ENCODE data around the gene ICAM2. TPM values are rescaled to one million over a fixed set of nuclear protein-coding genes. Genes with fewer than 3 reads are reported as not detected.

The ICAM2 gene
- total RNA-seq, 1 experiment from 2014 or later: not detected

- H3K36me3 ChIP-seq: no peaks in the 10 kb centered on the region; the same call in 1 of the 2 replicates
Measured at GRCh38 chr17:64054304-64054703, 33.9 kb upstream of the ICAM2 start.

GRCh38 chr17:64053101-64053500, 32.7 kb upstream of the ICAM2 start:
- H3K9me3 ChIP-seq: no peaks in the 10 kb centered on the region
- no peaks in the 10 kb centered on the region for H3K27me3 ChIP-seq
- H3K4me3 ChIP-seq: no peak overlapping the region
- no peak for DNase-seq
- H3K36me3 ChIP-seq: no peaks in the 10 kb centered on the region; the same call in 1 of the 2 replicates

More at GRCh38 chr17:64054304-64054703, 33.9 kb upstream of the ICAM2 start:
- H3K9me3 ChIP-seq: no peaks in the 10 kb centered on the region
- H3K4me3 ChIP-seq: no peak overlapping the region
- no peaks in the 10 kb centered on the region for H3K27me3 ChIP-seq
- no peak for DNase-seq

GRCh38 chr17:64051153-64051552, 30.7 kb upstream of the ICAM2 start:
- Histone ChIP-seq H3K27me3 (no peaks in the 10 kb centered on the region), H3K4me3 (no peak overlapping the region), H3K36me3 (no peaks in the 10 kb centered on the region; the same call in 1 of the 2 replicates), H3K9me3 (no peaks in the 10 kb centered on the region)
- DNase-seq: no peak

GRCh38 chr17:64048805-64049204, 28.4 kb upstream of the ICAM2 start:
- no peaks in the 10 kb centered on the region for H3K27me3 ChIP-seq
- no peak overlapping the region for H3K4me3 ChIP-seq
- no peaks in the 10 kb centered on the region for H3K9me3 ChIP-seq
- DNase-seq: no peak
- no peaks in the 10 kb centered on the region; the same call in 1 of the 2 replicates for H3K36me3 ChIP-seq

GRCh38 chr17:64045176-64045575, 24.7 kb upstream of the ICAM2 start:
- no peak for DNase-seq
- Histone ChIP-seq H3K36me3 (no peaks in the 10 kb centered on the region; the same call in none of the 2 replicates), H3K27me3 (no peaks in the 10 kb centered on the region), H3K9me3 (no peaks in the 10 kb centered on the region), H3K4me3 (no peak overlapping the region)

GRCh38 chr17:64042700-64043485, 22.5 kb upstream of the ICAM2 start:
- no peak for DNase-seq

GRCh38 chr17:64041912-64042311, 21.5 kb upstream of the ICAM2 start:
- Histone ChIP-seq H3K4me3 (no peak overlapping the region), H3K9me3 (no peaks in the 10 kb centered on the region), H3K36me3 (no peaks in the 10 kb centered on the region; the same call in none of the 2 replicates), H3K27me3 (no peaks in the 10 kb centered on the region)
- DNase-seq: no peak

More at GRCh38 chr17:64042700-64043485, 22.5 kb upstream of the ICAM2 start:
- no peaks in the 10 kb centered on the region for H3K27me3 ChIP-seq
- no peaks in the 10 kb centered on the region for H3K9me3 ChIP-seq
- no peaks in the 10 kb centered on the region; the same call in none of the 2 replicates for H3K36me3 ChIP-seq
- H3K4me3 ChIP-seq: no peak overlapping the region

- Histone ChIP-seq H3K36me3 (no peaks in the 10 kb centered on the region; the same call in 1 of the 2 replicates), H3K9me3 (no peaks in the 10 kb centered on the region), H3K27me3 (no peaks in the 10 kb centered on the region), H3K4me3 (no peak overlapping the region)
- DNase-seq: no peak
Measured at GRCh38 chr17:64040206-64040605, 19.8 kb upstream of the ICAM2 start.

GRCh38 chr17:64039106-64039400, 18.6 kb upstream of the ICAM2 start:
- H3K27me3 ChIP-seq: no peaks in the 10 kb centered on the region
- no peaks in the 10 kb centered on the region; the same call in 1 of the 2 replicates for H3K36me3 ChIP-seq
- DNase-seq: no peak
- H3K4me3 ChIP-seq: no peak overlapping the region
- no peaks in the 10 kb centered on the region for H3K9me3 ChIP-seq

- H3K27me3 ChIP-seq: no peaks in the 10 kb centered on the region
- H3K4me3 ChIP-seq: no peak overlapping the region
- no peak for DNase-seq
Measured at GRCh38 chr17:64038331-64039105, 18.1 kb upstream of the ICAM2 start.

GRCh38 chr17:64037802-64038201, 17.4 kb upstream of the ICAM2 start:
- H3K36me3 ChIP-seq: no peaks in the 10 kb centered on the region
- DNase-seq: no peak
- no peaks in the 10 kb centered on the region for H3K9me3 ChIP-seq
- H3K4me3 ChIP-seq: no peak overlapping the region
- H3K27me3 ChIP-seq: no peaks in the 10 kb centered on the region

More at GRCh38 chr17:64038331-64039105, 18.1 kb upstream of the ICAM2 start:
- no peaks in the 10 kb centered on the region; the same call in 1 of the 2 replicates for H3K36me3 ChIP-seq
- no peaks in the 10 kb centered on the region for H3K9me3 ChIP-seq

- H3K27me3 ChIP-seq: no peaks in the 10 kb centered on the region
- H3K9me3 ChIP-seq: no peaks in the 10 kb centered on the region
- H3K4me3 ChIP-seq: no peak overlapping the region
- no peaks in the 10 kb centered on the region for H3K36me3 ChIP-seq
- DNase-seq: no peak
Measured at GRCh38 chr17:64037180-64037579, 16.7 kb upstream of the ICAM2 start.

- no peak for DNase-seq
- Histone ChIP-seq H3K27me3 (no peaks in the 10 kb centered on the region), H3K4me3 (no peak overlapping the region), H3K36me3 (no peaks in the 10 kb centered on the region), H3K9me3 (no peaks in the 10 kb centered on the region)
Measured at GRCh38 chr17:64036198-64036922, 15.9 kb upstream of the ICAM2 start.

- no peaks in the 10 kb centered on the region for H3K36me3 ChIP-seq
- H3K9me3 ChIP-seq: no peaks in the 10 kb centered on the region
- DNase-seq: peak; percentile 39
- no peak overlapping the region for H3K4me3 ChIP-seq
- no peaks in the 10 kb centered on the region for H3K27me3 ChIP-seq
Measured at GRCh38 chr17:64032081-64032480, 11.6 kb upstream of the ICAM2 start.

- no peak overlapping the region for H3K4me3 ChIP-seq
- peak; percentile 38 for DNase-seq
- H3K9me3 ChIP-seq: no peaks in the 10 kb centered on the region
- H3K27me3 ChIP-seq: 0 out of 2 replicates have a peak, but pooled peaks cover 3% of the 10 kb centered on the region
- no peaks in the 10 kb centered on the region for H3K36me3 ChIP-seq
Measured at GRCh38 chr17:64028874-64029464, 8.5 kb upstream of the ICAM2 start.

GRCh38 chr17:64025732-64026294, 5.4 kb upstream of the ICAM2 start:
- Histone ChIP-seq H3K27me3 (0 out of 2 replicates have a peak, but pooled peaks cover 3% of the 10 kb centered on the region), H3K9me3 (no peaks in the 10 kb centered on the region), H3K4me3 (no peak overlapping the region), H3K36me3 (no peaks in the 10 kb centered on the region)
- DNase-seq: peak; percentile 76
